Cardiac muscle cell (in vitro differentiated cells and primary cell): Measurements from ENCODE around the gene MRPL18. TPM values are rescaled to one million over a fixed set of nuclear protein-coding genes. Genes with fewer than 3 reads are reported as not detected.

Experiments used
- DNase-seq, 2 donors: peaks; one replicate each; pipeline versions ENCODE4 v3.0.0 to v3.0.0-alpha.2; 2010 to 2017; ENCODE audit warnings: low read depth in 1 of 2, low spot score in 1 of 2
- H3K27ac ChIP-seq: fragments of 200-600 bp; sonication (generic); 2 replicates; pipeline ENCODE4 v1.5.1; 2016
- H3K27me3 ChIP-seq: fragments of 200-600 bp; sonication (generic); 2 replicates; pipeline ENCODE4 v1.6.0; 2016; ENCODE audit warnings: control low read depth
- H3K36me3 ChIP-seq: fragments of 200-600 bp; sonication (generic); 2 replicates; pipeline ENCODE4 v1.5.1; 2016; ENCODE audit warnings: control low read depth
- H3K4me1 ChIP-seq: fragments of 200-600 bp; sonication (generic); 2 replicates; pipeline ENCODE4 v1.8.1; 2017; ENCODE audit warnings: low read depth, mild to moderate bottlenecking, mixed run types
- H3K4me3 ChIP-seq: fragments of 200-600 bp; sonication (generic); 2 replicates; pipeline ENCODE4 v1.5.1; 2016; ENCODE audit warnings: mild to moderate bottlenecking
- H3K9me3 ChIP-seq: fragments of 200-600 bp; sonication (generic); 2 replicates; pipeline ENCODE4 v1.5.1; 2017; ENCODE audit warnings: low read depth, mild to moderate bottlenecking, control low read depth
- polyA plus RNA-seq: library from polyadenylated mRNA; unstranded; fragments of >200 nt; fragmentation: Nextera tagmentation; extraction: Ambion mirVana; gene quantifications from 2 replicates; pipeline ENCODE4 v1.2.1, GENCODE V29; 2016
- total RNA-seq: library from RNA; depleted of rRNA; stranded (reverse); fragments of >200 nt; gene quantifications from 2 replicates; pipeline ENCODE4 v1.2.3, GENCODE V29; 2016
- TF ChIP-seq, protein P1 (sequence below): IDR thresholded peaks from 2 replicates; pipeline ENCODE4 v1.5.1; 2012; ENCODE audit warnings: low read depth, mild to moderate bottlenecking, low read length

MRPL18 gene
- total and polyA plus RNA-seq, 2 experiments from 2014 or later = 50.5 to 75.6 TPM

DNA sequence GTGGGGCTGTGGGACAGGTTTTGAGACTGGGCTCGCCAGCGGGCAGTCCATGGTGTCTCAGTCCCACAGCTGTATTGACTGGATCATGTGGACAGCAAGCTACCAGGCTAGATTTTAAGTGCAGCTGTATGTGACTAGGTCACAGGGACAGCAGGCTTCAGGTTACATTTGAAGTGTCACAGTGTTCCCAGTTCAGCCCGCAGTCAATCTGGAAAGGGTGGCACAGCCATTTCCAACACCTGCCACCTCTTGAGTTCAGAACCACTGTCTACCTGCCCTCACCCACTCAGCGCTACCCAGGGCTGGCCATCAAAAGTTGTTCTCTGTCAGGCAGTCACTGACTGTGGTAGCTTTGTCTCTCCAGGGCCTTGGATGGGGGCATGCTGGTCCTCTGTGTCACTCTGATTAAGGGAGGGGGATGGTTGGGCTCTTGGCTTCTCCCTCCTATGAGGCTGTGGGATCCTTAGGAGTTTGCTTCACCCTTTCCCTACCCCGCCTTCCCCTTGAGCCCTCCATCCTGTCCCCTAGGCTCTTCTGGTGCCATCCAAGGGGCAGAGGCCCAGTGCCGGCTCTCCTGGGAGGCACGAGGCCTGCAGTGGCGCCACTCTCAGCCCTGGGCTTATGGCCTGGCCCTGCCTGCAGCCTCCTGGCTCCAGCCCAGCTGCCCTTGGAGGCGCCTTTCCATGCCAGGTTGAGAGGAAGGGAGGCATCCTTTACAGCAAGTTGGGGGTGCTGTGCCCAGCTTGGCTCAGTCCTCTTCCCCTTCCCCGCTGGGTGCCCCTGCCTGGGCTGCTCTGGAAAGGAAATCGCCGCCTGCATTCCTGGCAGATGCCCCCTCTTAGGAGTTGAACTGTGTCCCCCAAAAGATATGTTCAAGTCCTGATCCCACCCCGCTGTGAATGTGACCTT lies 54.7 kb downstream of the MRPL18 start:
- no peak overlapping the region for H3K27ac ChIP-seq
- no peak overlapping the region for H3K4me3 ChIP-seq
- no peaks in the 10 kb centered on the region for H3K27me3 ChIP-seq
- no peaks in the 10 kb centered on the region for H3K9me3 ChIP-seq
- no peaks in the 10 kb centered on the region for H3K4me1 ChIP-seq
- peak in 1 of 2 donors; percentile 28 for DNase-seq
- TF ChIP-seq, protein P1, sequence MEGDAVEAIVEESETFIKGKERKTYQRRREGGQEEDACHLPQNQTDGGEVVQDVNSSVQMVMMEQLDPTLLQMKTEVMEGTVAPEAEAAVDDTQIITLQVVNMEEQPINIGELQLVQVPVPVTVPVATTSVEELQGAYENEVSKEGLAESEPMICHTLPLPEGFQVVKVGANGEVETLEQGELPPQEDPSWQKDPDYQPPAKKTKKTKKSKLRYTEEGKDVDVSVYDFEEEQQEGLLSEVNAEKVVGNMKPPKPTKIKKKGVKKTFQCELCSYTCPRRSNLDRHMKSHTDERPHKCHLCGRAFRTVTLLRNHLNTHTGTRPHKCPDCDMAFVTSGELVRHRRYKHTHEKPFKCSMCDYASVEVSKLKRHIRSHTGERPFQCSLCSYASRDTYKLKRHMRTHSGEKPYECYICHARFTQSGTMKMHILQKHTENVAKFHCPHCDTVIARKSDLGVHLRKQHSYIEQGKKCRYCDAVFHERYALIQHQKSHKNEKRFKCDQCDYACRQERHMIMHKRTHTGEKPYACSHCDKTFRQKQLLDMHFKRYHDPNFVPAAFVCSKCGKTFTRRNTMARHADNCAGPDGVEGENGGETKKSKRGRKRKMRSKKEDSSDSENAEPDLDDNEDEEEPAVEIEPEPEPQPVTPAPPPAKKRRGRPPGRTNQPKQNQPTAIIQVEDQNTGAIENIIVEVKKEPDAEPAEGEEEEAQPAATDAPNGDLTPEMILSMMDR = no peak
- H3K36me3 ChIP-seq = no peaks in the 10 kb centered on the region

Other genes with a start within 250 kb of the MRPL18 start
- gene SOD2, start 97.2 kb upstream of the MRPL18 start, total RNA-seq = 172 and 176 TPM in 2 replicates
- 156 and 171 TPM in 2 replicates for gene SOD2, start 97.2 kb upstream of the MRPL18 start, polyA plus RNA-seq
- 56.9 and 64.2 TPM in 2 replicates for gene WTAP, start 63.0 kb upstream of the MRPL18 start, total RNA-seq
- gene WTAP, start 63.0 kb upstream of the MRPL18 start, polyA plus RNA-seq = 68.0 and 70.9 TPM in 2 replicates
- gene ACAT2, start 28.4 kb upstream of the MRPL18 start, total RNA-seq = 14.2 and 59.1 TPM in 2 replicates
- 45.7 and 179 TPM in 2 replicates for gene ACAT2, start 28.4 kb upstream of the MRPL18 start, polyA plus RNA-seq
- gene TCP1, start 865 bp upstream of the MRPL18 start, total RNA-seq = 130 and 139 TPM in 2 replicates
- gene TCP1, start 865 bp upstream of the MRPL18 start, polyA plus RNA-seq = 164 and 173 TPM in 2 replicates
- 0.09 TPM in 1 of 2 replicates, not detected in the other for gene PNLDC1, start 9.8 kb downstream of the MRPL18 start, total RNA-seq
- 0.09 and 0.31 TPM in 2 replicates for gene PNLDC1, start 9.8 kb downstream of the MRPL18 start, polyA plus RNA-seq
- not detected in 2 replicates for gene MAS1, start 100.5 kb downstream of the MRPL18 start, total RNA-seq
- gene MAS1, start 100.5 kb downstream of the MRPL18 start, polyA plus RNA-seq = not detected in 2 replicates
- gene IGF2R, start 178.6 kb downstream of the MRPL18 start, total RNA-seq = 32.6 and 45.4 TPM in 2 replicates
- gene IGF2R, start 178.6 kb downstream of the MRPL18 start, polyA plus RNA-seq = 25.8 and 31.6 TPM in 2 replicates